ENCODE data around the gene RAPGEF3. TPM values are rescaled to one million over a fixed set of nuclear protein-coding genes. Genes with fewer than 3 reads are reported as not detected.

RAPGEF3 gene
- total and polyA plus RNA-seq, 2 of the 13 experiments (the other 11 are each of a cell fraction or from before 2014, with no cell fraction given) = 0.07 TPM

DNA sequence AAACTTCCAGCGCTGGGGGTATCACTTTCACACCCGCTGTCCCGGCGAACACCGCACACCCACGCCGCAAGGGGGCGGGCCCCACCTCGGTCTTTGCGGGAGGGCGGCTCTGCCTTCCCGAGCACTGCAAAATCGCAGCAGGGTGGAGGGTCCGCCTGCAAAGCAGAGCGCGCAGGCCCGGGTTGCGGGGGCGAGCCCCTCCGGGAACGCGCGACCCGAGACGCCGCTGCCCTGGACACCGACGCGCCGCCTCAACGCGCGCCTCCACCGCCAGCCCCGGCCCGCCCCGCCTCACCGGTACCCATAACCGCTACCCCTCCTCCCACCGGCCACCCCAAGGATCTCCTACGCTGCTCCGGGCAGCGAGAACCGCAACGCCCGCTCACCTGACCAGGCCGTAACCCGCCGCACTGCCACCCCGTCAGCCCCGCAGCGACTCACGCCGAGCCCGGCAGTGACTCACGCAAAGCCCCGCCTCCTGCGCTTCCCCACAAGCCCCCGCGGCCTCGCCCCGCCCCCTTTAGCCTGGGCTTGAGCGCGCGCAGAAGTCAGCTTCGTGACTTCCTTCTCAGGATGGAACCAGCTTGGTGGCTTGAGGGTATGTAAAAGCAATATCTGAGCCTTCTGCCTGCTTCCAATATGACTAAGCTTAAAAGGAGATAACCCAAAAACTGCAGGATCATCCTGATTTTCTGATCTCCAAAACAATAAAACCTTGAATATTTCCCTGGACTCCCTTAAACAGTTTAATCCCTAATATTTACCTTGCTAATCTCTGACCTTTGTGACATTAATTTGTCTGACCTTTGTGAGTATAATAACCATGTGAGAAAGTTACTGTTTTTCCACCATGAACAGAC lies 52.9 kb downstream of the RAPGEF3 start, which contains the start of gene RPAP3 (continued):
- TF ChIP-seq, protein P1, sequence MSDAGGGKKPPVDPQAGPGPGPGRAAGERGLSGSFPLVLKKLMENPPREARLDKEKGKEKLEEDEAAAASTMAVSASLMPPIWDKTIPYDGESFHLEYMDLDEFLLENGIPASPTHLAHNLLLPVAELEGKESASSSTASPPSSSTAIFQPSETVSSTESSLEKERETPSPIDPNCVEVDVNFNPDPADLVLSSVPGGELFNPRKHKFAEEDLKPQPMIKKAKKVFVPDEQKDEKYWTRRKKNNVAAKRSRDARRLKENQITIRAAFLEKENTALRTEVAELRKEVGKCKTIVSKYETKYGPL (CRISPR knock-in tag; IDR thresholded peaks at IDR 0.05) = no peak
- no peak for TF ChIP-seq TCF12 (IDR thresholded peaks at IDR 0.05)
- TF ChIP-seq TCF12 (CRISPR knock-in tag; IDR thresholded peaks at IDR 0.05) = peak; percentile 83; the same call in 1 of the 2 replicates
- peak; percentile 42; the same call in 1 of the 2 replicates for TF ChIP-seq HOXA3 (CRISPR knock-in tag; IDR thresholded peaks at IDR 0.05)
- TF ChIP-seq, protein P2, sequence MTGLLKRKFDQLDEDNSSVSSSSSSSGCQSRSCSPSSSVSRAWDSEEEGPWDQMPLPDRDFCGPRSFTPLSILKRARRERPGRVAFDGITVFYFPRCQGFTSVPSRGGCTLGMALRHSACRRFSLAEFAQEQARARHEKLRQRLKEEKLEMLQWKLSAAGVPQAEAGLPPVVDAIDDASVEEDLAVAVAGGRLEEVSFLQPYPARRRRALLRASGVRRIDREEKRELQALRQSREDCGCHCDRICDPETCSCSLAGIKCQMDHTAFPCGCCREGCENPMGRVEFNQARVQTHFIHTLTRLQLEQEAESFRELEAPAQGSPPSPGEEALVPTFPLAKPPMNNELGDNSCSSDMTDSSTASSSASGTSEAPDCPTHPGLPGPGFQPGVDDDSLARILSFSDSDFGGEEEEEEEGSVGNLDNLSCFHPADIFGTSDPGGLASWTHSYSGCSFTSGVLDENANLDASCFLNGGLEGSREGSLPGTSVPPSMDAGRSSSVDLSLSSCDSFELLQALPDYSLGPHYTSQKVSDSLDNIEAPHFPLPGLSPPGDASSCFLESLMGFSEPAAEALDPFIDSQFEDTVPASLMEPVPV (CRISPR knock-in tag; IDR thresholded peaks at IDR 0.05) = peak; percentile 70
- TF ChIP-seq, protein P3, sequence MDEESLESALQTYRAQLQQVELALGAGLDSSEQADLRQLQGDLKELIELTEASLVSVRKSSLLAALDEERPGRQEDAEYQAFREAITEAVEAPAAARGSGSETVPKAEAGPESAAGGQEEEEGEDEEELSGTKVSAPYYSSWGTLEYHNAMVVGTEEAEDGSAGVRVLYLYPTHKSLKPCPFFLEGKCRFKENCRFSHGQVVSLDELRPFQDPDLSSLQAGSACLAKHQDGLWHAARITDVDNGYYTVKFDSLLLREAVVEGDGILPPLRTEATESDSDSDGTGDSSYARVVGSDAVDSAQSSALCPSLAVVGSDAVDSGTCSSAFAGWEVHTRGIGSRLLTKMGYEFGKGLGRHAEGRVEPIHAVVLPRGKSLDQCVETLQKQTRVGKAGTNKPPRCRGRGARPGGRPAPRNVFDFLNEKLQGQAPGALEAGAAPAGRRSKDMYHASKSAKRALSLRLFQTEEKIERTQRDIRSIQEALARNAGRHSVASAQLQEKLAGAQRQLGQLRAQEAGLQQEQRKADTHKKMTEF (CRISPR knock-in tag; IDR thresholded peaks at IDR 0.05) = peak; percentile 78; the same call in 1 of the 2 replicates
- peak; percentile 20 for TF ChIP-seq SKI (IDR thresholded peaks at IDR 0.05; ENCODE audit: partially characterized antibody)
- TF ChIP-seq, protein P4, sequence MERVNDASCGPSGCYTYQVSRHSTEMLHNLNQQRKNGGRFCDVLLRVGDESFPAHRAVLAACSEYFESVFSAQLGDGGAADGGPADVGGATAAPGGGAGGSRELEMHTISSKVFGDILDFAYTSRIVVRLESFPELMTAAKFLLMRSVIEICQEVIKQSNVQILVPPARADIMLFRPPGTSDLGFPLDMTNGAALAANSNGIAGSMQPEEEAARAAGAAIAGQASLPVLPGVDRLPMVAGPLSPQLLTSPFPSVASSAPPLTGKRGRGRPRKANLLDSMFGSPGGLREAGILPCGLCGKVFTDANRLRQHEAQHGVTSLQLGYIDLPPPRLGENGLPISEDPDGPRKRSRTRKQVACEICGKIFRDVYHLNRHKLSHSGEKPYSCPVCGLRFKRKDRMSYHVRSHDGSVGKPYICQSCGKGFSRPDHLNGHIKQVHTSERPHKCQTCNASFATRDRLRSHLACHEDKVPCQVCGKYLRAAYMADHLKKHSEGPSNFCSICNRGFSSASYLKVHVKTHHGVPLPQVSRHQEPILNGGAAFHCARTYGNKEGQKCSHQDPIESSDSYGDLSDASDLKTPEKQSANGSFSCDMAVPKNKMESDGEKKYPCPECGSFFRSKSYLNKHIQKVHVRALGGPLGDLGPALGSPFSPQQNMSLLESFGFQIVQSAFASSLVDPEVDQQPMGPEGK (CRISPR knock-in tag; IDR thresholded peaks at IDR 0.05) = peak; percentile 57; the same call in 1 of the 2 replicates
- TF ChIP-seq, protein P5, sequence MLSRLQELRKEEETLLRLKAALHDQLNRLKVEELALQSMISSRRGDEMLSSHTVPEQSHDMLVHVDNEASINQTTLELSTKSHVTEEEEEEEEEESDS (CRISPR knock-in tag; IDR thresholded peaks at IDR 0.05; ENCODE audit: borderline replicate concordance) = no peak
- peak; percentile 46; the same call in 1 of the 2 replicates for TF ChIP-seq POGZ (CRISPR knock-in tag; IDR thresholded peaks at IDR 0.05)
- no peak for TF ChIP-seq ZNF839 (CRISPR knock-in tag; IDR thresholded peaks at IDR 0.05; ENCODE audit: borderline replicate concordance)
- TF ChIP-seq, protein P6, sequence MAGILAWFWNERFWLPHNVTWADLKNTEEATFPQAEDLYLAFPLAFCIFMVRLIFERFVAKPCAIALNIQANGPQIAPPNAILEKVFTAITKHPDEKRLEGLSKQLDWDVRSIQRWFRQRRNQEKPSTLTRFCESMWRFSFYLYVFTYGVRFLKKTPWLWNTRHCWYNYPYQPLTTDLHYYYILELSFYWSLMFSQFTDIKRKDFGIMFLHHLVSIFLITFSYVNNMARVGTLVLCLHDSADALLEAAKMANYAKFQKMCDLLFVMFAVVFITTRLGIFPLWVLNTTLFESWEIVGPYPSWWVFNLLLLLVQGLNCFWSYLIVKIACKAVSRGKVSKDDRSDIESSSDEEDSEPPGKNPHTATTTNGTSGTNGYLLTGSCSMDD (CRISPR knock-in tag; IDR thresholded peaks at IDR 0.05) = no peak
- peak; percentile 31; the same call in 1 of the 2 replicates for TF ChIP-seq ZBTB7B (CRISPR knock-in tag; IDR thresholded peaks at IDR 0.05)
- peak; percentile 84; the same call in 1 of the 2 replicates for TF ChIP-seq ZNF558 (CRISPR knock-in tag; IDR thresholded peaks at IDR 0.05; ENCODE audit: borderline replicate concordance)
- TF ChIP-seq SOX13 (IDR thresholded peaks at IDR 0.05) = no peak
- no peak for TF ChIP-seq SOX13 (CRISPR knock-in tag; conservative IDR thresholded peaks at IDR 0.05 in 1 of 2, IDR thresholded peaks at IDR 0.05 in 1 of 2)
- no peak for TF ChIP-seq ZSCAN20 (CRISPR knock-in tag; IDR thresholded peaks at IDR 0.05; ENCODE audit: borderline replicate concordance)
- TF ChIP-seq SP2 (CRISPR knock-in tag; IDR thresholded peaks at IDR 0.05) = peak; percentile 48; the same call in 1 of the 2 replicates
- peak; percentile 78; the same call in 1 of the 2 replicates for TF ChIP-seq ZNF451 (CRISPR knock-in tag; IDR thresholded peaks at IDR 0.05)
- TF ChIP-seq, protein P7, sequence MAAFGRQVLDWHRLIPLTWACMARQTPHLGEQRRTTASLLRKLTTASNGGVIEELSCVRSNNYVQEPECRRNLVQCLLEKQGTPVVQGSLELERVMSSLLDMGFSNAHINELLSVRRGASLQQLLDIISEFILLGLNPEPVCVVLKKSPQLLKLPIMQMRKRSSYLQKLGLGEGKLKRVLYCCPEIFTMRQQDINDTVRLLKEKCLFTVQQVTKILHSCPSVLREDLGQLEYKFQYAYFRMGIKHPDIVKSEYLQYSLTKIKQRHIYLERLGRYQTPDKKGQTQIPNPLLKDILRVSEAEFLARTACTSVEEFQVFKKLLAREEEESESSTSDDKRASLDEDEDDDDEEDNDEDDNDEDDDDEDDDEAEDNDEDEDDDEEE (CRISPR knock-in tag; IDR thresholded peaks at IDR 0.05) = peak; percentile 17; the same call in 1 of the 2 replicates
